ENCODE results near the gene DENND2A. TPM values are rescaled to one million over a fixed set of nuclear protein-coding genes. Genes with fewer than 3 reads are reported as not detected.

DENND2A gene
- total RNA-seq, 4 donors from 2014 or later = 25.2 to 83.5 (median 46.5) TPM

GRCh38 chr7:140552240-140552679 lies 88.4 kb downstream of the DENND2A start:
- H3K4me3 ChIP-seq = no peak overlapping the region
- H3K4me1 ChIP-seq = peaks cover 0 to 14% (median 0%) of the 10 kb centered on the region in 3 donors
- no peak for TF ChIP-seq EP300 (IDR thresholded peaks at IDR 0.05)
- WGBS, 2 donors (ENCODE audit: low coverage in 1 of 2) = 94 to 100% methylated on average over 2 to 4 of the region's 4 CpGs
- peak overlapping the region in 3 of 4 donors; percentile 65 to 70 (median 66) for H3K27ac ChIP-seq
- H3K36me3 ChIP-seq = peaks cover 0 to 42% of the 10 kb centered on the region in 2 donors
- H3K27me3 ChIP-seq = no peaks in the 10 kb centered on the region
- ATAC-seq = no peak
- H3K9me3 ChIP-seq = no peaks in the 10 kb centered on the region

- Histone ChIP-seq H3K4me1 (peaks cover 0 to 14% (median 0%) of the 10 kb centered on the region in 3 donors), H3K4me3 (no peak overlapping the region), H3K9me3 (no peaks in the 10 kb centered on the region), H3K27ac (peak overlapping the region in 3 of 4 donors; percentile 65 to 70 (median 66)), H3K27me3 (no peaks in the 10 kb centered on the region), H3K36me3 (peaks cover 0 to 40% of the 10 kb centered on the region in 2 donors)
- no peak for TF ChIP-seq CTCF (IDR thresholded peaks at IDR 0.05)
- no peak for TF ChIP-seq EP300 (IDR thresholded peaks at IDR 0.05)
- no peak for TF ChIP-seq POLR2A (IDR thresholded peaks at IDR 0.05)
- TF ChIP-seq POLR2AphosphoS5 (IDR thresholded peaks at IDR 0.05) = no peak
- WGBS, 2 donors (ENCODE audit: low coverage in 1 of 2) = 34 to 80% methylated on average over 4 to 6 of the region's 10 CpGs
- ATAC-seq = peak; percentile 37
These were observed 89.0 kb downstream of the DENND2A start for GRCh38 chr7:140551355-140552239.

GRCh38 chr7:140546947-140547346 lies 93.7 kb downstream of the DENND2A start:
- WGBS, 2 donors (ENCODE audit: low coverage in 1 of 2) = 80% methylated on average over 1 of the region's 1 CpG; no CpG with 5 or more reads in 1 of the 2 donors

GRCh38 chr7:140544388-140544826 lies 96.2 kb downstream of the DENND2A start:
- Histone ChIP-seq H3K9me3 (no peaks in the 10 kb centered on the region), H3K36me3 (peaks cover 0 to 36% of the 10 kb centered on the region in 2 donors), H3K27me3 (no peaks in the 10 kb centered on the region), H3K4me1 (peaks cover 6 to 41% (median 15%) of the 10 kb centered on the region in 3 donors), H3K4me3 (no peak overlapping the region), H3K27ac (peak overlapping the region in 3 of 4 donors; percentile 64 to 96 (median 91))
- no peak for TF ChIP-seq POLR2A (IDR thresholded peaks at IDR 0.05)
- no peak for TF ChIP-seq CTCF (IDR thresholded peaks at IDR 0.05)
- no peak for TF ChIP-seq POLR2AphosphoS5 (IDR thresholded peaks at IDR 0.05)
- no peak for TF ChIP-seq EP300 (IDR thresholded peaks at IDR 0.05)
- no peak for ATAC-seq
- WGBS, 2 donors (ENCODE audit: low coverage in 1 of 2) = 84 to 100% methylated on average over 1 to 14 of the region's 16 CpGs

More at GRCh38 chr7:140546947-140547346, 93.7 kb downstream of the DENND2A start:
- Histone ChIP-seq H3K36me3 (peaks cover 0 to 36% of the 10 kb centered on the region in 2 donors), H3K4me3 (no peak overlapping the region), H3K4me1 (peaks cover 0 to 22% (median 3%) of the 10 kb centered on the region in 3 donors), H3K27ac (peak overlapping the region in 2 of 4 donors; percentile 30 to 36), H3K9me3 (no peaks in the 10 kb centered on the region), H3K27me3 (no peaks in the 10 kb centered on the region)
- no peak for ATAC-seq
- TF ChIP-seq EP300 (IDR thresholded peaks at IDR 0.05) (no peak), POLR2A (IDR thresholded peaks at IDR 0.05) (no peak), CTCF (IDR thresholded peaks at IDR 0.05) (no peak), POLR2AphosphoS5 (IDR thresholded peaks at IDR 0.05) (no peak)

- peaks cover 0 to 36% of the 10 kb centered on the region in 2 donors for H3K36me3 ChIP-seq
These were observed 98.4 kb downstream of the DENND2A start for GRCh38 chr7:140542228-140542603.

More at GRCh38 chr7:140542228-140542603, 98.4 kb downstream of the DENND2A start:
- peak overlapping the region; percentile 91 to 96 (median 93) for H3K27ac ChIP-seq
- H3K4me3 ChIP-seq = peak overlapping the region in 1 of 2 donors; percentile 26
- TF ChIP-seq POLR2A (IDR thresholded peaks at IDR 0.05) (no peak), POLR2AphosphoS5 (IDR thresholded peaks at IDR 0.05) (peak; percentile 10), CTCF (IDR thresholded peaks at IDR 0.05) (no peak)
- H3K9me3 ChIP-seq = no peaks in the 10 kb centered on the region
- H3K27me3 ChIP-seq = no peaks in the 10 kb centered on the region
- peak; percentile 74 for ATAC-seq
- peaks cover 6 to 63% (median 27%) of the 10 kb centered on the region in 3 donors for H3K4me1 ChIP-seq
- WGBS, 2 donors (ENCODE audit: low coverage in 1 of 2) = 12% methylated on average over 3 of the region's 7 CpGs; no CpG with 5 or more reads in 1 of the 2 donors

Measured in gastroesophageal sphincter (tissue), 4 donors.